A549 (cell line): ENCODE data around the gene RABGAP1.

Experiments
- CEBPB ChIP-seq, 2 experiments: fragments of >200 bp in 1 of 2; sonication (Bioruptor Twin) in 1 of 2; formaldehyde crosslinking in 1 of 2; IDR thresholded peaks; 2 replicates each; pipeline ENCODE4 v1.6.1; 2012 to 2016
- CHD4 ChIP-seq: fragments of 200-600 bp; sonication (generic); IDR thresholded peaks from 2 replicates; pipeline ENCODE4 v1.6.1; 2016; ENCODE audit warnings: antibody characterized with exemption, mild to moderate bottlenecking, borderline replicate concordance
- EP300 ChIP-seq, 2 experiments: fragments of >200 bp; sonication (Bioruptor Twin); formaldehyde crosslinking; IDR thresholded peaks; 2 replicates in 1 of 2; 3 replicates in 1 of 2; pipeline ENCODE4 v1.6.1; 2016 to 2017
- JUN ChIP-seq, 2 experiments: fragments of >200 bp; sonication (Bioruptor Twin); formaldehyde crosslinking; IDR thresholded peaks; 2 replicates in 1 of 2; 3 replicates in 1 of 2; pipeline ENCODE4 v1.6.1; 2016 to 2017
- KDM1A ChIP-seq: fragments of 200-600 bp; sonication (generic); IDR thresholded peaks from 2 replicates; pipeline ENCODE4 v1.6.1; 2016; ENCODE audit warnings: low read depth, mild to moderate bottlenecking
- MAX ChIP-seq: IDR thresholded peaks from 2 replicates; pipeline ENCODE4 v1.6.1; 2012
- MYC ChIP-seq: IDR thresholded peaks from 2 replicates; pipeline ENCODE4 v1.6.1; 2012; ENCODE audit warnings: mild to moderate bottlenecking, inconsistent platforms, low read length, improper control_type of control experiment, borderline replicate concordance
- RAD21 ChIP-seq, 2 experiments: fragments of >200 bp in 1 of 2; sonication (Bioruptor Twin) in 1 of 2; formaldehyde crosslinking in 1 of 2; IDR thresholded peaks in 1 of 2; conservative IDR thresholded peaks in 1 of 2; 2 replicates in 1 of 2; 3 replicates in 1 of 2; pipeline ENCODE4 v1.6.1; 2012 to 2018; ENCODE audit warnings: inconsistent platforms in 1 of 2
- RARB ChIP-seq: fragments of 250-450 bp; sonication (Bioruptor Pico); IDR thresholded peaks from 2 replicates; pipeline ENCODE4 v1.8.0; 2021; ENCODE audit warnings: mild to moderate bottlenecking, moderate library complexity
- REST ChIP-seq: fragments of 200-600 bp; sonication (generic); IDR thresholded peaks from 2 replicates; pipeline ENCODE4 v1.6.1; 2016; ENCODE audit warnings: antibody characterized with exemption, mild to moderate bottlenecking, moderate library complexity
- SREBF2 ChIP-seq: fragments of 450-650 bp; IDR thresholded peaks from 2 replicates; pipeline ENCODE4 v1.6.1; 2014; ENCODE audit warnings: mild to moderate bottlenecking, moderate library complexity
- TF ChIP-seq, protein P1 (sequence below): fragments of >200 bp; sonication (Bioruptor Twin); formaldehyde crosslinking; IDR thresholded peaks from 3 replicates; pipeline ENCODE4 v1.5.1; 2016

GRCh38 chr9:123036893-123037545 lies 96.2 kb downstream of the RABGAP1 start:
- no peak for TF ChIP-seq MYC
- TF ChIP-seq, protein P1, sequence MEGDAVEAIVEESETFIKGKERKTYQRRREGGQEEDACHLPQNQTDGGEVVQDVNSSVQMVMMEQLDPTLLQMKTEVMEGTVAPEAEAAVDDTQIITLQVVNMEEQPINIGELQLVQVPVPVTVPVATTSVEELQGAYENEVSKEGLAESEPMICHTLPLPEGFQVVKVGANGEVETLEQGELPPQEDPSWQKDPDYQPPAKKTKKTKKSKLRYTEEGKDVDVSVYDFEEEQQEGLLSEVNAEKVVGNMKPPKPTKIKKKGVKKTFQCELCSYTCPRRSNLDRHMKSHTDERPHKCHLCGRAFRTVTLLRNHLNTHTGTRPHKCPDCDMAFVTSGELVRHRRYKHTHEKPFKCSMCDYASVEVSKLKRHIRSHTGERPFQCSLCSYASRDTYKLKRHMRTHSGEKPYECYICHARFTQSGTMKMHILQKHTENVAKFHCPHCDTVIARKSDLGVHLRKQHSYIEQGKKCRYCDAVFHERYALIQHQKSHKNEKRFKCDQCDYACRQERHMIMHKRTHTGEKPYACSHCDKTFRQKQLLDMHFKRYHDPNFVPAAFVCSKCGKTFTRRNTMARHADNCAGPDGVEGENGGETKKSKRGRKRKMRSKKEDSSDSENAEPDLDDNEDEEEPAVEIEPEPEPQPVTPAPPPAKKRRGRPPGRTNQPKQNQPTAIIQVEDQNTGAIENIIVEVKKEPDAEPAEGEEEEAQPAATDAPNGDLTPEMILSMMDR, result no peak
- no peak for TF ChIP-seq MAX
- TF ChIP-seq KDM1A, result no peak
- TF ChIP-seq CHD4, result no peak
- no peak for TF ChIP-seq RAD21 (conservative IDR thresholded peaks at IDR 0.05 in 1 of 2, IDR thresholded peaks at IDR 0.05 in 1 of 2)
- no peak for TF ChIP-seq JUN (IDR thresholded peaks at IDR 0.05)
- no peak for TF ChIP-seq SREBF2
- TF ChIP-seq CEBPB (IDR thresholded peaks at IDR 0.05), result no peak
- no peak for TF ChIP-seq RARB (CRISPR knock-in tag)
- TF ChIP-seq REST, result no peak
- no peak for TF ChIP-seq EP300 (IDR thresholded peaks at IDR 0.05)
